ENCODE results near the gene FAM135A. TPM values are rescaled to one million over a fixed set of nuclear protein-coding genes. Genes with fewer than 3 reads are reported as not detected.
"Not testable (repeated sequence)": the region's sequence is repeated elsewhere in the genome, so short reads cannot be mapped to it uniquely, and the experiment has no call there.

FAM135A gene
- total RNA-seq, 4 donors from 2014 or later, result 52.2 to 119 (median 66.1) TPM

DNA sequence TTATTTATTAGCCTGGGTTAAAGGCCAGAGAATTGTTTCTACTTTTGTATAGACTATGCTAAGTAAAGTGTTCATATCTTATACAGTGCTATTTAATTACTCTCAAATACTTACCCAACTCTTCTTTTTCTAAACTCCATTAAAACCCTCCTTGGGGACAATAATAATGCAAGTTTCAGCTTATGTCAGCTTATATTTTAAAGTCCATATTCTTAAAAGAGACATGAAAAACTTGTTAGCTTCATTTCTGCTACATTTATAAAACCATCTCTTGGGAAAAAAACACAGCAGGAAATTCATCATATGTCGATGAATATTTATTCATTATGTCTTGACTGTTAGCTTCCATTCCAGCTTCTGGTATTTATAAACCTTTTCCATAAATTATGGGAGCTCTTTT is 81.5 kb downstream of the FAM135A start:
- Histone ChIP-seq H3K4me3 (no peak overlapping the region), H3K9me3 (no peaks in the 10 kb centered on the region), H3K27ac (no peak overlapping the region), H3K36me3 (peaks cover 5% of the 10 kb centered on the region), H3K27me3 (no peaks in the 10 kb centered on the region), H3K4me1 (no peaks in the 10 kb centered on the region)
- DNase-seq (ENCODE audit: low spot score in 2 of 2), result no peak
- TF ChIP-seq POLR2A (IDR thresholded peaks at IDR 0.05), result no peak
- TF ChIP-seq, protein P1, sequence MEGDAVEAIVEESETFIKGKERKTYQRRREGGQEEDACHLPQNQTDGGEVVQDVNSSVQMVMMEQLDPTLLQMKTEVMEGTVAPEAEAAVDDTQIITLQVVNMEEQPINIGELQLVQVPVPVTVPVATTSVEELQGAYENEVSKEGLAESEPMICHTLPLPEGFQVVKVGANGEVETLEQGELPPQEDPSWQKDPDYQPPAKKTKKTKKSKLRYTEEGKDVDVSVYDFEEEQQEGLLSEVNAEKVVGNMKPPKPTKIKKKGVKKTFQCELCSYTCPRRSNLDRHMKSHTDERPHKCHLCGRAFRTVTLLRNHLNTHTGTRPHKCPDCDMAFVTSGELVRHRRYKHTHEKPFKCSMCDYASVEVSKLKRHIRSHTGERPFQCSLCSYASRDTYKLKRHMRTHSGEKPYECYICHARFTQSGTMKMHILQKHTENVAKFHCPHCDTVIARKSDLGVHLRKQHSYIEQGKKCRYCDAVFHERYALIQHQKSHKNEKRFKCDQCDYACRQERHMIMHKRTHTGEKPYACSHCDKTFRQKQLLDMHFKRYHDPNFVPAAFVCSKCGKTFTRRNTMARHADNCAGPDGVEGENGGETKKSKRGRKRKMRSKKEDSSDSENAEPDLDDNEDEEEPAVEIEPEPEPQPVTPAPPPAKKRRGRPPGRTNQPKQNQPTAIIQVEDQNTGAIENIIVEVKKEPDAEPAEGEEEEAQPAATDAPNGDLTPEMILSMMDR (IDR thresholded peaks at IDR 0.05), result no peak
- WGBS, result 80% methylated on average over 1 of the region's 1 CpG

DNA sequence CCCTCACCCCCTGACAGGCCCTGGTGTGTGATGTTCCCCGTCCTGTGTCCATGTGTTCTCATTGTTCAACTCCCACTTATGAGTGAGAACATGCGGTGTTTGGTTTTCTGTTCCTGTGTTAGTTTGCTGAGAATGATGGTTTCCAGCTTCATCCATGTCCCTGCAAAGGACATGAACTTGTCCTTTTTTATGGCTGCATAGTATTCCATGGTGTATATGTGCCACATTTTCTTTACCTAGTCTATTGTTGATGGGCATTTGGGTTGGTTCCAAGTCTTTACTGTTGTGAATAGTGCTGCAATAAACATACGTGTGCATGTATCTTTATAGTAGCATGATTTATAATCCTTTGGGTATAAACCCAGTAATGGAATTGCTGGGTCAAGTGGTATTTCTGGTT is 82.5 kb downstream of the FAM135A start:
- H3K27me3 ChIP-seq; H3K4me1 ChIP-seq; H3K27ac ChIP-seq; H3K9me3 ChIP-seq; DNase-seq (ENCODE audit: low spot score in 2 of 2); H3K4me3 ChIP-seq: not testable (repeated sequence)
- peaks cover 15% of the 10 kb centered on the region for H3K36me3 ChIP-seq
- WGBS, result 97% methylated on average over 3 of the region's 3 CpGs

DNA sequence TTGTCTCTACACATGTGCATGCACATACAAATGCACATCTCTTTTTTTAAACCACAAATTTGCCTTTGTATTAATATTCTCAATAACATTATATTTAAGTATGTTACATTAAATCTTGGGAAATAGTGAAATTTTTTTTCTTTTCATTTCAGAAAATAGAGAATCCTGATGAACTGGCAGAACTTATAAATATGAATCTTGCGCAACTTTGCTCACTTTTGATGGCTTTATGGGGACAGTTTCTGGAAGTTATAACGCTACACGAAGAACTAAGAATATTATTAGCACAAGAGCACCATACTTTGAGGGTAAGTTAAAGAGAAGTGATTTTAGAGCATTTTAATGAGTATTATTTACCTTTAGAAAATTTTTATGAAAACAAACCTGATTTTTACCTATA is 89.2 kb downstream of the FAM135A start:
- no peak overlapping the region for H3K27ac ChIP-seq
- no peaks in the 10 kb centered on the region for H3K27me3 ChIP-seq
- H3K36me3 ChIP-seq, result peaks cover 54% of the 10 kb centered on the region
- TF ChIP-seq EP300 (IDR thresholded peaks at IDR 0.05) (no peak), POLR2AphosphoS5 (IDR thresholded peaks at IDR 0.05) (no peak), POLR2A (IDR thresholded peaks at IDR 0.05) (no peak)
- TF ChIP-seq, protein P1 (IDR thresholded peaks at IDR 0.05), result no peak
- DNase-seq (ENCODE audit: low spot score in 2 of 2), result no peak
- H3K4me1 ChIP-seq, result no peaks in the 10 kb centered on the region
- WGBS, result 97% methylated on average over 3 of the region's 3 CpGs
- peaks cover 9% of the 10 kb centered on the region for H3K9me3 ChIP-seq
- no peak overlapping the region for H3K4me3 ChIP-seq

DNA sequence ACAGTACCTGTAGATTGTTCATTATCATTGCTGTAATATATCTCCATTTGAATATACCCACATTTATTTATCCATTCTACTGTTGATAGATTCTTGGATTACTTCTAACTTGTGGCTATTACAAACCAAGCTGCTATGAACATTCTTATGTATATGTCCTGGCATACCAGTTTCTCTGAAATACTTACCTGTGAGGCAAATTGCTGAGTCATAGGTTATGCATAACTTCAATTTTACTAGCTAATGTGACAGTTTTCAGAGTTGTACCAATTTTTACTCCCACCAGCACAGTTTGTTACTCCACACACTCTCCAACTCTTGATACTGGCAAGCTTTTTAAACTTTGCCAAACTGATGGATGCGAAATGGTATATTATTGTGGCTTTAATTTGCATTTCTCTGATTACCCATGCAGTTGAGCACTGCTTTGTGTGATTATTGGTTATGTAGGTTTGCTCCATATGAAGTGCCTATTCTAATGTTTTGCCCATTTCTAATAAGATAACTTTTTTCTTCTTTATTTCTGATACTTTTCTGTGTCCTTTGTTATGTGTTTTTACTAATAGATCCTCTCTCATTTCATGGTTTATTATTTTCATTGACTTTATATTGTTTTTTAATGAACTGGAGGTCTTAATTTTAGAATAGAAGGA is 90.6 kb downstream of the FAM135A start:
- TF ChIP-seq EP300 (IDR thresholded peaks at IDR 0.05) (no peak), POLR2AphosphoS5 (IDR thresholded peaks at IDR 0.05) (no peak), POLR2A (IDR thresholded peaks at IDR 0.05) (no peak)
- TF ChIP-seq, protein P1 (IDR thresholded peaks at IDR 0.05), result no peak
- 93% methylated on average over 1 of the region's 1 CpG for WGBS

DNA sequence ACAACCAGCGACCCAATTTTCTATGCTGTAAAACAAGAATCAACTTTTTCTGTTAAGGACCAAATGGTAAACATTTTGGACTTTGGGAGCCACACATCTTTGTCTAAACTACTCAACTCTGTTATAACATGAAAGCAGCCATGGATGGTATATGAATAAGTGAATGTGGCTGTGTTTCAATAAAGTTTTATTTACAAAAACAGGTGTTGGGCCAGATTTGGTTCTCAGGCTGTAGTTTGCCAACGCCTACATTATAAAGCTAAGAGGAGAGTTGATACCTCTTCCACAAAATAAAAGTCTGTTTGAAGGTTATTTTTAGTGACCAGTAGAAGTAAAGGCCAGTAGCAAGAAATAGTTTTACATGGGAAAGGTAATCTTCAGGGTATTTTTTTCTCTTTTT is 93.0 kb downstream of the FAM135A start:
- H3K9me3 ChIP-seq, result peaks cover 4% of the 10 kb centered on the region
- no peak overlapping the region for H3K4me3 ChIP-seq
- DNase-seq (ENCODE audit: low spot score in 2 of 2), result no peak
- H3K4me1 ChIP-seq, result no peaks in the 10 kb centered on the region
- 97% methylated on average over 2 of the region's 2 CpGs for WGBS
- H3K27ac ChIP-seq, result no peak overlapping the region
- peaks cover 38% of the 10 kb centered on the region for H3K36me3 ChIP-seq
- TF ChIP-seq EP300 (IDR thresholded peaks at IDR 0.05), result no peak
- TF ChIP-seq, protein P1 (IDR thresholded peaks at IDR 0.05), result no peak
- TF ChIP-seq POLR2AphosphoS5 (IDR thresholded peaks at IDR 0.05), result no peak
- TF ChIP-seq POLR2A (IDR thresholded peaks at IDR 0.05), result no peak
- H3K27me3 ChIP-seq, result no peaks in the 10 kb centered on the region

More for the DNA sequence above, 90.6 kb downstream of the FAM135A start:
- Histone ChIP-seq H3K9me3 (peaks cover 9% of the 10 kb centered on the region), H3K27me3 (no peaks in the 10 kb centered on the region), H3K27ac (no peak overlapping the region), H3K36me3 (peaks cover 54% of the 10 kb centered on the region), H3K4me1 (no peaks in the 10 kb centered on the region), H3K4me3 (no peak overlapping the region)
- no peak for DNase-seq (ENCODE audit: low spot score in 2 of 2)

DNA sequence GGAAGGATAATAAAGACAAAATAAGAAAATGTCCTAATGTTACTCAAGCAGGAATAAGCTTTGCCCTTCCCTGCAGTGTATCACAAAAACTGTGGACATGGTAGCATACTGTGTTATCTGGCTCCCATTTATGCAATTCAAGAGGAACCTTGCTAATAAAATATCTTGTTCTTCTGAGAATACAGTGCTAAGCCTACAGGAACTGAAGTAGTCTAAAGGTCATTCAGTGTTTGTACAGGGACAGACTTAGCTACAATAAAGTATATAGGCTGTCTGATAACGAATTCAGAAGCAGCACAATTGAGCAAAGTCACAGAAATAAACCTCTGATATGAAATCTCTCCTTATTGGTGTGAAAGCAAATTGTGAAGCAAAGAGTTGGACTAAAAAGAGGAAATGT is 93.9 kb downstream of the FAM135A start:
- H3K27me3 ChIP-seq, result no peaks in the 10 kb centered on the region
- DNase-seq (ENCODE audit: low spot score in 2 of 2), result no peak
- H3K36me3 ChIP-seq, result peaks cover 33% of the 10 kb centered on the region
- WGBS, result 96% methylated on average over 1 of the region's 1 CpG
- no peak overlapping the region for H3K4me3 ChIP-seq
- TF ChIP-seq, protein P1 (IDR thresholded peaks at IDR 0.05), result no peak
- TF ChIP-seq POLR2A (IDR thresholded peaks at IDR 0.05) (no peak), EP300 (IDR thresholded peaks at IDR 0.05) (no peak), POLR2AphosphoS5 (IDR thresholded peaks at IDR 0.05) (no peak)
- no peaks in the 10 kb centered on the region for H3K4me1 ChIP-seq
- H3K27ac ChIP-seq, result no peak overlapping the region
- peaks cover 4% of the 10 kb centered on the region for H3K9me3 ChIP-seq

Measured in suprapubic skin (tissue), 4 donors.